GM19468 (cell line): ENCODE data around the gene TSPY10.
"Not testable (repeated sequence)": the region's sequence is repeated elsewhere in the genome, so short reads cannot be mapped to it uniquely, and the experiment has no call there.

ENCODE experiments used
- ATAC-seq: cut with Tn5 transposase; IDR thresholded peaks from one replicate; pipeline ENCODE4 v1.9.1; 2021; ENCODE audit warnings: mild to moderate bottlenecking, moderate library complexity, moderate number of reproducible peaks; ENCODE audit not compliant: unreplicated experiment; ENCODE audit errors: extremely low read depth

Gene TSPY10

GRCh38 chrY:9527580-9527979, at the start of gene TSPY10:
TSS of gene TSPY10 (plus strand) at chrY:9527880. CDS start at chrY:9527926, 46 bp downstream.
- ATAC-seq, result not testable (repeated sequence)

- not testable (repeated sequence) for ATAC-seq
Observed at GRCh38 chrY:9486967-9487366, 40.7 kb upstream of the TSPY10 start, which contains the start of gene TSPY9. TSS of gene TSPY9 (plus strand) at chrY:9487267. CDS start at chrY:9487313, 46 bp downstream.

GRCh38 chrY:9504396-9504795, 23.3 kb upstream of the TSPY10 start:
- not testable (repeated sequence) for ATAC-seq

GRCh38 chrY:9516287-9516686, 11.4 kb upstream of the TSPY10 start:
- not testable (repeated sequence) for ATAC-seq
